Ammon's horn (tissue), 1 donor: ENCODE measurements around the gene CCDC12.
A peak's percentile ranks its signal among the peaks of the same experiment; 100 is the strongest.
"Not testable (repeated sequence)": the region's sequence is repeated elsewhere in the genome, so short reads cannot be mapped to it uniquely, and the experiment has no call there.

Experiments
- DNase-seq: peaks from one replicate; pipeline ENCODE4 v3.0.0-alpha.2; 2016; ENCODE audit warnings: low spot score

CCDC12 gene

DNA sequence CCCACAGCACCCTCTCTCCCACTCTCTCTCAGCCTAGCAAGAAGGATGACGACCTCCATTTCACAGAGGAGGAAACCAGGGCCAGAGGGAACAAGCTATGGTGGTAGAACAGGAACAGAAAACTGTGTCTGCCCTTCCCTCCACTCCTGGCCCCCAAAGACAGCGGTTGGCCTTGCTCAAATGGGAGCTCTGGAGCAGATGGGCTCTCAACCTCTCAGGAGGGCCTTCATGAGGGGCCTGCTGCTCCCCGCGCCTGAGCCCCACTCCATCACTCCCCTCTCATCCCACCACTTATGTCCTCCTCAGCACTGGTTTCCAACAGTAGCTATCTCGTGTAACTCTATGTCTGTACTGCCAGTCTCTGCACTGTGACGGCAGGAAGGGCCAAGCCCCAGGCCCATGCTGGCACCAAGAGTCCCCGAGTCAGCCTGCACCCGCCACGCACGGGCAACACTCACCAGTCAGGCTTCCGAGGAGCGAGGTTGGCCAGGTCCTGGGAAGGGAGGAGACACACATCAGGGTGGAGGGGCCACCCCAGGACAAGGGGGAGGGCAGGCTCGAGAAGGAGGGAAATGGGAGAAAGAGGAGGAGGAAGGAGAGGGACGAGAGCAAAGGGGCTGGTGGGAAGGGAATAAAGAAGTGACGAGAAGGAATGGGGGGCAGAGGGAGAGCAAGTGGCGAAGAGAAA, 53.5 kb downstream of the CCDC12 start:
- DNase-seq, result no peak

DNA sequence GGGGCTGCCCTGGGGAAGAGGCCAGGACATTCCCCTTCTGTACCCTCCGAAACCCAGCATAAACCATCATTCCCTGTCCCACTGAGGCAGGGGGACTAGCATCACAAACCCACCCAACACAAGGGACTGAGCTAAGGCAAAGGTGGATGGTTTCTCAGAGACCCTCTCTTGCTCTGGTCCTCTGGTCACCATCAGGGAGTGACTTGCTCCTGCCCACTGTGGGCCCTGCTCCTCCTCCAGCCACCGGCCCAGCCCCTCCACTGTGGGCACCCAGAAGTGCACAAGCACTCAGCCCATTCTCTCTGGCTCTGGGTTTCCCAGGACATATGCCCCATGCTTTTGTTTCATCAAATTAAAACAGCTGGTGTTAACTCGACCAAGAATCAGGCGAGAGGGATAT, 54.1 kb downstream of the CCDC12 start:
- DNase-seq, result no peak

DNA sequence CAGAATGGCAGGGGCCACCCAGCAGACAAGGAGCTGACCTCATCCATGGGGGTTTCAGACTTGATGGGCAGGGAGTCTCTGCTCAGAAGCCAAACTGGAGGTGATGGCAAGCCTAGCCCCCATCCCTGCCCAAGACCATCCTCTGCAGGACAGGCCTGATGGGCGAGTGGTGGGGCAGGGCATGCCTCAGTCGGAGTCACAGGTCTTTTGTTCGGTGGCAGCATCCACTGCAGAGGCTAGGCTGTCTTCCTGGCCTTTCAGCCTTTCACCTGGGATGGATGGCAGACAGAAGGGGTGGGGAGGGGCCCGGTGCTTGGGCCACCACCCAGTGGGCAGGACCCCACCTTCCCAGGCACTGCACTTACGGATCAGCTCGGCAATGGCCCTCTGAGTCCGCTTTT, 54.7 kb downstream of the CCDC12 start:
- no peak for DNase-seq

DNA sequence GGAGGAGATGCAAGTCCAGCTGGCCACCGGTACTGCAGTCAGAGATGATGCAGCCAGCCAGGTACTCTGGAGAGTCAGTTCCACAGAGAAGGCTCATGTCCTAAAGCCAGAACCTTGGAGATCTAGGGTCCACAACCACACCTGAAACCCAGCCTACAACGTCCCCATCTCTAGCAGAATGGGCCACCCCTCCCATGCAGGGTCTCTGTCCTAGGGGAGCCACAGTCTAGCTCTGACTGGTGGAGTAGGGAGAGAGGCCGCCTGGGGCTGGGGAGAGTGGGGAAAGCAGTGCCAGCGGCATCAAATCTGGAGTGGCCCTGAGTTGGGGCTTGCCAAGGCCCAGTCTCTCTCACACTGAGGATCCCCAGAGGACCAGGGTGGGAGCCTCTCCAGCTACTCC, 55.5 kb downstream of the CCDC12 start:
- no peak for DNase-seq

DNA sequence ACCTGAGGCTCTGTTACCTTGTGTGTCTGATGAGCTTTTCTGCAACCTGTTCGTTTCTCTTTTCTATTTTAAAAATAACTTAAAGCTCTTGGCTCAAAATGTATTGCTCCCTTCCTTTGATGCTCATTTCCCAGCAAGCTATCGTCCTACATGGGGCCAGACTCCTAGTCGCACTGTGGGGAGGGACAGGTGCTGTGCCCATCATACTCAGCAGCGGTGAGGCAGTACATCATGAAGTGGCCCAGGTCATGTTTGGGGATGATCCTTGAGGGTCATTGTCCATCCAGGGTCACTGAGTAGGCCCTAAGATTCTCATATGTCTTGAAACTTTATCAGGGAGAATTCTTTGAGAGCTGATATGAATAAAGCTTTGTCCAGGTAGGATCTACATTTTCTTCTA, 57.9 kb downstream of the CCDC12 start:
- no peak for DNase-seq

DNA sequence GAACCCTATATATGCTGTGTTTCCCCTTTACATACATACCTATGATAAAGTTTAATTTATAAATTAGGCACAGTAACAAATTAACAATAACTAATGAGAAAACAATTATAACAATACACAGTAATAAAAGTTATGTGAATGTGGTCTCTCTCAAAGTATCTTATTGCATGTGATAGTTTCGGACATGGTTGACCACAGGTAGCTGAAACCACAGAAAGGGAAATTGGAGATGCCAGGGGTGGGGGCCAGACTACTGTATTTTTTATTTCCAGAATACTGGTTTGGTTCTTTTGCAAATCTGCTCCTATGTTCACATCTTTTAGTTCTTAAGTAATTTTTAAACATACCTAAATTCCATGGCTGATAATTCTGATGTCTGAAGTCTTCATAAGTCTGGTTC, 58.3 kb downstream of the CCDC12 start:
- no peak for DNase-seq

DNA sequence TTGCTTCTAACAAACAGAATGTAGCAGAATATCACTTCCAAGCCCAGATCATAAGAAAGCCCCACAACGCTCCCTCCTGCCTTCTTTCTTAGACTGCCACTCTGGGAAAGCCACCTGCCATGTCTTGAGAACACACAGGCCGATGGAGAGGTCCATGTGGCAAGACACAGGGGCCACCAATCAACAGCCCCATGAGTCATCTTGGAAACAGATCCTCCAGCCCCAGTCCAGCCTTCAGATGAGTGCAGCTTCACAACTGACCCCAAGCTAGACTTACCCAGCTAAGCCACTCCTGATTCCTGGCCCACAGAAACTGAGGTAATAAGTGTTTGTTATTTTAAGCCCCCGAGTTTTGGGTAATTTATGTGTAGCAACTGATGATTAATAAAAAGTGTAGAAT, 59.3 kb downstream of the CCDC12 start:
- DNase-seq, result no peak

DNA sequence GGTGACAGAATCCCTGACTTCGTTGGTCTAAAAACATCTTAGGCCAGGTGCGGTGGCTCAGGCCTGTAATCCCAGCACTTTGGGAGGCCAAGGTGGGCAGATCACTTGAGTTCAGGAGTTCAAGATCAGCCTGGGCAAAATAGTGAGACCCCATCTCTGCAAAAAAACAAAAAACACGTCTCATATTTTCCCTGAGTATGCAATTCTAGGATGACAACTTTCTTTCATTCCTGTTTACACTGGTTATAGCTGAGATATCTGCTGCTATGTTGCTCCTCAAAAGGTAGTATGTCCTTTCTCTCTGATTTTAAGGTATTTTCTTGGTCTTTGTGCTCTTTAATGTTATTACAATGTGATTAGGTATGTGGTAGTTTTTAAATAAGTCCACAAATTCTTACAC, 59.7 kb downstream of the CCDC12 start:
- DNase-seq, result no peak

DNA sequence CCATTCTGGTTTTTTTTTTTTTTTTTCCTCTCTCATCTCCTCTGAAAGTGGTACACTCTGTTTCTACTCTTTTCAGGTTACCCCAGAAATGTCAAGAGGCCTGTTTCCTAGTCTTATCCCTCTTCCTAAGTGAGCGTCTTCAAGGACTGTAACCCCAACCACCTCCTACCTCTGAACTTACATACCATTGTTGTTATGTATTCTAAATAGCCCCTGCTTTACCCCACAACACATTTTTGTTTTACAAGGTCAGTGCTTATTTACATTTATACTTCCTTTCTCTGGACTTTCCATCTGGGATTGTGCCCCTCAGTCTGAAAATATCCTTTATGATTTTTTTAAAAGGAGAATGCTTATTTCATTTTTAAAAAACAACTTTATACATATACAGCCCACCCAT, 60.3 kb downstream of the CCDC12 start:
- no peak for DNase-seq

DNA sequence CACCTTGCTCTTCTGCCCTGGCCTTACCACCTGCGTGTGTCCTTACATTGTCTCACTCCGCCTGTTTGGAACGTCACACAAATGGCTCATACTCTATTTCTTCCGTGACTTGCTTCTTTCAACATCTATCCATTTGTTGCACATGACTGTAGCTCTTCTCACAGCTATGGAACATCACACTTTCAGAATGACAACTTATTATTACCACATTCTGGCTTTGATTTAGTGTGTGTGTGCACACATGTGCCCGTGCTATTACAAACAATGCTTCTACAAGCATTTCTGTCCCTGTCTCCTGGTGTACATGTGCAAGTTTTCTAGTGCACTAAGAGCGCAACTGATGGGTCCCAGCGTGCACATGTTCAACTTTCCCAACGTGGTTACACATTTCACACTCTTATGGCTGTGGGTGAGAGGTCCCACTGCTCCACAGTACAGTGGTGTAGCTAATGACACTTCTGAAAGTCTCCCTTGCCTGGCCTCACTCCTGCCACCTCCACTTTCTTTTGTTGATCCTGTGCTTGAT, 61.2 kb downstream of the CCDC12 start:
- DNase-seq, result no peak

DNA sequence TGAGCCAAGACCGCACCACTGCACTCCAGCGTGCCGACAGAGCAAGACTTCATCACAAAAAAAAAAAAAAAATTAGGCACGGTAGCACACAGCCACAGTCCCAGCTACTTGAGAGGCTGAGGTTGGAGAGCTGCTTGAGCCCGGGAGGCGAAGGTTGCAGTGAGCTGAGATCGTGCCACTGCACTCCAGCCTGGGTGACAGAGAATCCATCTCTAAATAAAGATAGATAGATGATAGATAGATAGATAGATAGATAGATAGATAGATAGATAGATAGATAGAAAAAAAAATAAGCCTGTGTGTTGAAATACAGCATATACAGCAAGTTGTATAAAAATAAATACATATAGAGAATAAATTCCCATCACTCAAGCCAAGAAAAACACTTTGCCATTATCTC, 61.7 kb downstream of the CCDC12 start:
- no peak for DNase-seq

DNA sequence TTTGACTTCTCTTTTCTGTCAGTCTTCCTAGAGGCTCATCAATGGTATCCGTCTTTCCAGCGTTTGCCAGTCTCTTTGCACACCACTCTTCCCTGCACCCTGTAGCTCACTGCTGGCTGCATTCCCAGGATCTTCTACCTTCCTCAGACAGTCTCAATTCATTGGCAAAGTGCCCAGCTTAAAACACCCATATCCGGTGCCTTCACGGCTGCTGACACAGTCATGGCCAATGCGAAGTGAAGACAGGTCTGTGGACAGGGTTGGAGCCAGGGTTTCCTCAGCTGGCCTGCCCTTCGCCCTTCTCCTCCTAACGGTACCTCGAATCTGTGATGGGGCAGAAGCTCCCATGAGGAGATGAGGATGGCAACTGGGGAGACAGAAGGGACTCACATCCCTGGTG, 62.9 kb downstream of the CCDC12 start:
- no peak for DNase-seq

DNA sequence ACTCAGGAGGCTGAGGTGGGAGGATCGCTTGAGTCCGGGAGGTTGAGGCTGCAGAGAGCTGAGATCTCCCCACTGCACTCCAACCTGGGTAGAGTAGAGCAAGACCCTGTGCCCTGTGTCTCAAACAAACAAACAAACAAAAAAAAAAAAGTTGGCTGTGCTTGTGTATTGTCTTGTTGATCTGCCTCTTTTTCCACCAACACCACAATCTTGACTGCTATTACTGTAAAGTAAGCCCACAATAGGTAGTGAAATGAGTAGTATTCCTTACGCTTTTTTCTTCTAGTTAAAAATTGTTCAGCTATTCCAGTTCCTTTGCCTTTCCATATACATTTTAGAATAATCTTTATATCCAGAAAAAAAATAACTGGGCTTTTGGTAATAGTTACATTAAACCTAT, 63.6 kb downstream of the CCDC12 start:
- no peak for DNase-seq

DNA sequence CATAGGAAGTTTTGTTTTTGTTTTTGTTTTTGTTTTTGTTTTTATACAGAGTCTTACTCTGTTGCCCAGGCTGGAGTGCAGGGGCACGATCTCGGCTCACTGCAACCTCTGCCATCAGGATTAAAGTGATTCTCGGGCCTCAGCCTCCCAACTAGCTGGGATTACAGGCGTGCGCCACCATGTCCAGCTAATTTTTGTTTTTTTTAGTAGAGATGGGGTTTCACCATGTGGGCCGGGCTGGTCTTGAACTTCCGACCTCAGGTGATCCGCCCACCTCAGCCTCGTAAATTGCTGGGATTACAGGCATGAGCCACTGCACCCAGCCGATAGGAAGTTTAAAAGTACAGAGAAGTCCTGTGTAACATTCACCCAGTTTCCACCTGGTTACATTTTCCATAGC, 65.6 kb downstream of the CCDC12 start:
- not testable (repeated sequence) for DNase-seq

DNA sequence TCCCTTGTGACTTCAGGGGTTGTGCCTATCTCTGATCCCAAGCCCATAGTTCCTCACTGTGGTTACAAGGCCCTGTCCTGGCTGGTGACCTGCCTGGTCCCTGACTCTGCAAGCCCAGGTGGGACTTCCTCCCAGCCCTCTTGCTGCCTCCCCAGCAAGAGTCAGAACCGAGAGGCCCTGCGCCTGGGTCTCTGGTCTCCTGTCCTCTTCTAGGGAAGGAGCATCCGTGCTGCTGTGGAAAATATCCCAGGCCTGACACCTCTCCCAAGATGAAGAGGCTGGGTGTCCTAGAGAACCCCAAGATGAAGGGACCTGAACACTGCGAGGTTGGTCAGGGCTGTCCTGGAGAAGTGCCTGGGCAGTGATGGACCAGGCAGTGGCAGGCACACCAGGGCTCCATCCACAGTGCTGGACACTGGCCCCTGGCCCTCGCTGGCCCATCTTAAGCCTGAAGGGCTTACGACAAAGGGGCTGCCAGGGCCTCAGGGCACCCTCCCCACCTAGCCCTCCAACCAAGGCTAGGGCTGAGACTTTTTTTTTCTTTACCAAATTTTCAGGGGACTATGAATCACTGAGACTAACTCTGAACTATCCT, 66.3 kb downstream of the CCDC12 start:
- no peak for DNase-seq

DNA sequence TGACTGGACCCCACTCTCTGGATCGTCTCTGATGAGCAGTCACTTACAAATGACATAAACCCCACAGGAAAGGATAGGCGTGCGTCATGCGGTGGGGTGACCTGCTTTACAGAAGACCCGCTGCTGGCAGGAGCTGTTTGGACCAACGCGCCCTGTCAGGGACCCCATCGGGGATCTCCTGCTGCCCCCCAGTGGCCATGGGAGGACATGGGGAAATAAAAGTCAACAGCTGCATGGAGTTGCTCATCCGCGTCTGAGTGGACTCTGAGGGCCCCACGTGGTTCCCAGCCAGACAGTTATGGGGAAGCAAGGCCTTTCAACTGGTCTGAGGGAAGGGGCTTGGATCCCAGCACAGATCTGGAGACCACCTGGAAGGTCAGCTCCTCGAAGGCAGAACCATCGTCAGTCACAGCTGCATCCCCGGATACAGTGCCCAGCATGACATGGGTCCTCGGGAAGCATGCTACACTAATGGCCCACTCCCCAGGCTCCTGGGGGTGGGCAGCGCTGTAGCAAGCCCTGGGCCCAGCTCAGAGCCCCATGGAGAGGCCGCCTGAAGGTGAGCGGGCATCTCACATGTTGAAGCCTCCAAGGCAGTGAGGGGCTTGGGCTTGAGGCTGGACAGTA, 66.9 kb downstream of the CCDC12 start:
- DNase-seq, result peak; percentile 86

DNA sequence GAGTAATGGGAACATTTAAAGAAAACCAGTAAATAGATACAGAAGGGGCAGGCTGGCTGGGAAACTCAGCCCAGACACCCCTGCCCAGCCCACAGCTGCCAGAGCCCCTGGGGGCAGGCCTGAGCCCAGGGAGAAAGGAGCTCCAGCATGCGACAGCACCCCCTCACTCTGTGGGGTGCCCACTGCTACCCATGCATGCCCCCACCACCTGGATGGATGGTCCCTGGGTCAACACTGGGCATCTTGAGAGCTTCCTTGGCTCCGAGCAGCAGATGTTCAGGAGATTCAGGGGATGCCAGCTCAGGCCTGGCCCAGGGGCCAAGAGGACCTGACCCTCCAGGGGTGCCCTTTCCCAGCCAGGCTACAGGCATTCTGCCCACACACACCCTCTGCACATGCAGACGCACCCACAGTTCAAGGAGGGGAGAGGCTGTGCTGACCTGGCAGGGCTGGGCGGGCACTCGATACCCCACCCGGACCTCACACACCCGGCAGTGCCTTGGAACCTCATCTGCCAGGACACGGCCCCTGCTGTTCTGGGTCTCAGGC, 67.5 kb downstream of the CCDC12 start:
- no peak for DNase-seq

DNA sequence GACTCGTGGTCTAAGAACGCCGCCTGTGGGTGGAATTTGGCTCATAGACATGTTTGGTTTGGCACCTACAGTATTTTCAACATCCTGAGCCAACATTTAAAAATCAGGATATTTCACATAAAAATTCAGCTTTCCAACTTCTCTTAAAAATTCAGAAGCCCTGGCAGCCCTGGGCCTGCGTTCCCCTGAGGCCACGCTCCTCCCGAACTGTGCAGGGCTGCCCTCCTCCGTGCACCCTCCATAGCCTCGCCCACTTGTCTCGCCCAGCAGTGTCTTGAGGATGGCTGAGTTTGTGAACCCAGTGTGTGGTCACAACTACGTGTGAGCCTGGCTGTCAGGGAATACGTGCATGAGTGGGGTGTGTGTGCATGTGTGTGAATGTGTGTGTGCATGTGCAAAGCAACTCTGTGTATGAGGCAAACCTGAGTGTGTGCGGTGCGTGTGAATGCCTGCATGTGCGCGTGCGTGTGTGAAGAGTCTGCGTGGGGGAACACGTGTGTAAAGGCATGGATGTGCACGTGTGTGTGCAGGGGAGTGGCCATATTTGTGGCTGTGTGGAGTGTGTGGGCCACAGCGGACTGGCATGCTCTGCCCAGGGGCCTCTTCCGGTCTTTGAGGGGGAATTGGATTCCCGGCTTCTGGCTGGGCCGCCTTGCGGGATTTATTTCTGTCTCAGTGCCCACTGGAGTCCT, 68.1 kb downstream of the CCDC12 start:
- no peak for DNase-seq

DNA sequence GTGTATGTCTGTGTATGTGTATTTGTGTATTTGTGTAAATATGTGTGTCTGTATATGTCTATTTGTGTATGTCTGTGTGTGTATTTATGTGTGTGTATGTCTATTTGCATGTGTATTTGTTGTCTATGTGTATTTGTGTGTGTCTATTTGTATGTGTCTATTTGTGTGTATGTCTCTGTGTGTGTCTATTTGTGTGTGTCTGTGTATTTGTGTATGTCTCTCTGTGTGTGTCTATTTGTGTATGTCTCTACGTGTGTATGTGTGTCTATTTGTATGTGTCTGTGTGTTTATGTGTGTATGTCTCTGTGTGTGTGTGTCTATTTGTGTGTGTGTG, 68.6 kb downstream of the CCDC12 start:
- DNase-seq, result no peak

DNA sequence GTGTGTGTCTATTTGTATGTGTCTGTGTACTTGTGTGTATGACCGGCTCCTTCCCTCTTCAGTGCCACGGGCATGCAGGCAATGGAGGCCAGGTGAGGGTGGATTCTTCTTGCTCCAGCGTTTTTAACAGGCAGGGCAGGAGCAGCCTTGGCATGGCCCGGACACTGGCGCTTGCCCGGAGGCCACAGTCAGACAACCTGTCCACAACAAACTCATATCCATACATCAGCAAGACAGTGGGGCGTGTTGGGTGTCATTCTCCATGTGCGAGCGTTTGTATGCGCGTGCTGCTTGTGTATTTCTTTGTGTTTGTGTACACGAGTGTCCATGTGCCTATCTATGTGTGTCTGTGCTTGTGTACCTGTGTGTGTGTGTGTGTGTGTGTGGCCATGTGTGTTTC, 69.3 kb downstream of the CCDC12 start:
- no peak for DNase-seq

DNA sequence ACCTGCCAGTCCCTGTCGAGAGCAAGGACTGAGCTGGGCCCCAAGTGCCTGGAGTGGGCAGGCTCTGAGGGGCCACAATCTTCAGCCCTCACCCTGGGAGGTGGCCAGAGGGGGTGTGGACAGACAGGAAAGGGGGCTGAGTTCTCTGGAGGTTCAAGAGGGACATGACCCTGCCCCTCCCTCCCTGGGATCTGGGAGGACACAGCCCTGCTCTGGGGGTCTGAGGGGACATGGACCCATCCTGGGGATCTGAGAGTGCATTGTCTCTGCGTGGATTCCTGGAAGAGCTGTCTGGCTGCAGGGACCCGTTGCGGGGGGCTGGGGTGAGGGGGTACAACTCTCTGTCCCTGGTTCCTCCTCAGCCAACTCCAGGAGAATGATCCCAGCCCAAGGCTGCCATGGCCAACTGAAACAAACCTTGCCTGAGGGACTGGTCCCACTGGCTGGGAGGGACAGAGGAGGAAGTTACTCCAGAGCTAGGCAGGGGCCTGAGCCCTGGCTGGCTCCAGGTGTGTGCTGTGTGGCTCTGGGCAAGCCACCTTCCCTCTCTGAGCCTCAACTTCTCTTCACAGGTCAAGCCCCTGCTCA, 70.0 kb downstream of the CCDC12 start:
- DNase-seq, result no peak

DNA sequence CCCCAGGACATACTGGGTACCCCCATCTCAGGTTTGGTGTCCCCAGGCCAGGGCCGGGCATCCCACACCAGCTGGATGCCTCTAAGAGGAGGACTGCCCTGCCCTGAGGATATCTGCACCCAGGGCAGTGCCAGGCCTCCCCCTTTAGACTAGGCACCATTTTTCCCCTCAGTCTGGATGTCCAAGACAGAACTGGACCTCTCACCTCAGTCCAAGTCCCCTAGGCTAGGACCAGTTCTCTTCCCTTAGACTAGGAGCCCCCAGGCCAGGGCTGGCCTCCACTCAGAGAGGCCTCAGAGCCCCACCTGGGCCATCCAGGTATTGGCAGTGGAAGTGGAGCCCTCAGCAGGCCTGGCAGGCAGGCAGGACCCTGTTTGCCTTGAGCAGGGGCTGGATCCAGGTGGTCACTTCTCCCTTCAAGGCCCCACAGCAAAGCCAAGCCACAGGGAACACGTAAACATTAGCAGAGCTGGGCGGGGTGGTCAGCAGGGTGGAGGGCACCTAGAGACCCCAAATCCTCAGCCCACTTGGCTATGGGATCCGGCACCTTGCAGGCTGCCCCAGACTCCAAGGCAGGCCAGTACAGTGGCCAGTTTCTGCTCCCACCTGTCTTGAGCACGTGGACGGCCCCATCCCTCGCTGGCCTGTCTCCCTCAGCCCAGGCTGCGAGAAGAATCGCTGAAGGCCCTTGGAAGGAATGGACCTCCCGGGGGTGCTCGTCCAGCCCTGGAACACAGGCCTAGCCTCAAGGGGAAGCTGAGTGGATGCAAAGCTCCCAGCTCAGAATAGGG, 70.7 kb downstream of the CCDC12 start:
- DNase-seq, result no peak
